ENCODE measurements around the gene SIL1.
"Not testable (repeated sequence)": the region's sequence is repeated elsewhere in the genome, so short reads cannot be mapped to it uniquely, and the experiment has no call there.

The SIL1 gene

GRCh38 chr5:139171779-139172404 lies 26.3 kb downstream of the SIL1 start:
- DNase-seq: no peak

- DNase-seq: no peak
Observed at GRCh38 chr5:139167952-139168720, 30.0 kb downstream of the SIL1 start.

GRCh38 chr5:139167533-139167932 lies 30.6 kb downstream of the SIL1 start:
- DNase-seq: no peak

GRCh38 chr5:139167063-139167462 lies 31.1 kb downstream of the SIL1 start:
- no peak for DNase-seq

- DNase-seq: not testable (repeated sequence)
Observed at GRCh38 chr5:139164897-139165296, 33.3 kb downstream of the SIL1 start.

GRCh38 chr5:139164020-139164419 lies 34.1 kb downstream of the SIL1 start:
- DNase-seq: no peak

GRCh38 chr5:139162448-139162847 lies 35.7 kb downstream of the SIL1 start:
- no peak for DNase-seq

- DNase-seq: no peak
Observed at GRCh38 chr5:139158791-139159190, 39.4 kb downstream of the SIL1 start.

GRCh38 chr5:139157556-139157955 lies 40.6 kb downstream of the SIL1 start:
- DNase-seq: no peak

GRCh38 chr5:139156814-139157213 lies 41.4 kb downstream of the SIL1 start:
- DNase-seq: no peak

- no peak for DNase-seq
Observed at GRCh38 chr5:139155333-139155732, 42.8 kb downstream of the SIL1 start.

- no peak for DNase-seq
Observed at GRCh38 chr5:139151902-139152301, 46.3 kb downstream of the SIL1 start.

GRCh38 chr5:139150367-139150999 lies 47.7 kb downstream of the SIL1 start:
- DNase-seq: no peak

GRCh38 chr5:139149477-139150199 lies 48.5 kb downstream of the SIL1 start:
- DNase-seq: no peak

GRCh38 chr5:139148986-139149385 lies 49.2 kb downstream of the SIL1 start:
- no peak for DNase-seq

- DNase-seq: no peak
Observed at GRCh38 chr5:139148306-139148705, 49.9 kb downstream of the SIL1 start.

GRCh38 chr5:139147483-139148087 lies 50.6 kb downstream of the SIL1 start:
- DNase-seq: no peak

- no peak for DNase-seq
Observed at GRCh38 chr5:139146809-139147482, 51.2 kb downstream of the SIL1 start.

GRCh38 chr5:139141446-139142204 lies 56.5 kb downstream of the SIL1 start:
- DNase-seq: no peak

- no peak for DNase-seq
Observed at GRCh38 chr5:139140591-139141071, 57.5 kb downstream of the SIL1 start.

- no peak for DNase-seq
Observed at GRCh38 chr5:139138809-139139208, 59.4 kb downstream of the SIL1 start.
